Glomerular endothelial cell (primary cell): ENCODE data around the gene EHD4. TPM values are rescaled to one million over a fixed set of nuclear protein-coding genes. Genes with fewer than 3 reads are reported as not detected.

Experiments used
- DNase-seq: peaks from one replicate; pipeline ENCODE4 v3.0.0-alpha.2; 2011; ENCODE audit warnings: low read depth, low spot score; ENCODE audit errors: extremely low read depth
- total RNA-seq: library from RNA; depleted of rRNA; stranded (reverse); fragments of >200 nt; gene quantifications from 2 replicates; pipeline ENCODE4 v1.2.3, GENCODE V29; 2015

Gene EHD4
- total RNA-seq, 1 donor from 2014 or later: 236 TPM

DNA sequence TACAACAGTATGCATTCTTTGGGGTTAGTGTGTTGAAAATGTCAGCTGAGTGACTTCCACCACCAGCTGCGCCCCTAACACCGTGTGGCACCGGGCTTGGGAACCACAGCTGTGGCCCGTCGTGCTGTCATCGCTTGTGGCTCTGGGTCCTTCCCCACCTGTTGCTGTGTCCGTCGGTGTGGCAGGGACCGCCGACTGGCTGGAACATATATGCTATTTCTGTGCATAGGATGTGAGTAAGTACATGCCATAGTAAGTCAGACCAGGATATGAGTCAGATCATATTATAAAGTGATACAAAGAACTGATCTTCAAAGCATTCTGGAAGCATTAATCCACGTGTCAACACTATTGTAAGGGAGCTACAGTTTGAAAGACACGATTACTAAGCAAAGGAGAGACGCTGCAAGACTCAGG lies 31.9 kb downstream of the EHD4 start:
- no peak for DNase-seq

DNA sequence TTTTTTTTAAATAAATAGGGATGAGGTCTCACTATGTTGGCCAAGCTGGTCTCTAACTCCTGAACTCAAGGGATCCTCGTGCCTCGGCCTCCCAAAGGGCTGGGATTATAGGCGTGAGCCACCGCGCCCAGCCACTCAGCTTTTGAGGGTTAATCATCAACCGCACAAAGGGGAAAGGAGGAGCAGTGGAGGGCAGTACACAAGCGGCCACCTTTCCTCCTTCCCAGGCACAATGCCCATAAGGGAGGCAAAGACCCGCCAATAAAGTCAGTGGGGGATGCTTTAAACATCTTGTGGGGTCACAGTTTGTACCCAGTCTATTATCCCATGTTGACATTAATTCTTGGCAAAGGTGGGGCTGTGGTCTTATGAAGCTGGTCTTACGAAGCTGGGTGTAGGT lies 32.4 kb downstream of the EHD4 start:
- DNase-seq: no peak

DNA sequence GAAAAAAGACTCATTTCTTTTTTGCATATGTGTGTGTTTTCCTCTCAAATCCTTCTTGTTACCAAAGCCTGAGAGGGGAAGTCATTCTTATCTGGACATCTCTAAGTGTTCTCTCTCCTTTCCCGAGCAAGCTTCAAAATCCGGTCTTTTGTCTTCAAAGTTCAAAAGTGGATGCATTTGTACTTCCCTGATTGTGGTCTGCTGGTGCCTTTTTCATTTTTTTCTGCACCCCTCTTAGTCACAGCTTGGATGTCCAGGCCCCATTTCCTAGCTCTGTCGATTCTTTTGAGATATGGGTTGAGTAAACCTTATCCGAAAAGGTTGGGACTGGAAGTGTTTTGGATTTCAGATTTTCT lies 34.8 kb downstream of the EHD4 start:
- no peak for DNase-seq

DNA sequence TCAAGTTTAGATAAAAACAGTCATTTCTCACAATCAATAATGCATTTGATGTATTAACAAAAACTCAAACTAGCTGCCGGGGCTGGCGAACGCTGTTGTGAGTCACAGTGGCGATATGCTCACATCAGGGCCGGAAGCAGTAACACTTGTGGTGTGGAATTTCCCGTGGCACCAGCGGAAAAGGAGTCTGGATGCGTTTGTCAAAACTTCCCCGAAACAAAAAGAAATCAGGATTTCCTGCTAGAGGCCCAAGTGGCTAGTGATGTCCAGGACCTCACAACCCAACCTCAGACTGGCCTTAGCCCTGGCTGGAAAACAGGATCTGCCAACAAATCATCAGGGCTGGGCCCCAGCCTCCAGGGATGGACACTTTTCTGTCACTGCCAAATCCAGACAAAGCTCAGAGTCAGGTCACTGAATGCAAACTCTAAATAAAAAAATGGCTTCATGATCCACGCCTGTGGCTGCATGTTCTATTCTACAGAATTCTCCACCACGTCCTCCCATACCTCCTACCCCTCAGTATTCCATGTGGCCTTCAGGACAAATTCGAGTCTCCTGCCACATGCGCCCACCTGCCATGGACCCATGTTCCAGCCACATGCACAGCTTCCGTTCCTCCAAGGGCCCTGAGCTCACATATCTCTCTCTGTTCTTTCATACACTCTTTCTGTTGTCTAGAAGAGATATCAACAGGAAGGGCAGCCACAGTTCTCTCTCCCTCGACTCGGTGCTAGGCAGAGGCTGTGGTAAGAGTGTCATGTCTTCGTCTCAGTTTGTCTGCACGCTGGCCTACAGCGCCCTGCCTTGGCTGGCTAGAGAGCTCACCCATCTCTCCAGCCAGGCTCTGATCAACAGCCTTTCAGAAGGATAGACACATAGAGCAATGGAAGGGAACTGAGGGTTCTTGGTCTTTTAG lies 35.4 kb downstream of the EHD4 start:
- DNase-seq: peak; percentile 93

DNA sequence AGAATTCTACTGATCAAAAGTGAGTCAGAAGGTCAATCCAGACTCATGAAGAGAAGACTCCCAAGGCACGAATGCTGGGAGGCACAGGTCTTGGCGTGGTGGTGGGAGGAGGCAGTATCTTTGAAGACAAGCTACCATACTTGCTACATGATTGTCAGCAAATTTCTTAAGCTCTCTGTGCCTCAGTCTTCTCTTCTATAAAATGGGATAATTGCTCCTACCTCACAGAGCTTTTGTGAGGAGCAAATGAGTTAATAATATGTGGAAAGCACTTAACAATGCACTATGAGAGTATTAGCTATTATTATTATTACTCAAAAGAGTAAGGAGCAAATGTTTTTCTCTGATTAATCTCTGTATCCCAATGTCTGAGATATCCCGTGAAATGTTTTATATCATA lies 36.2 kb downstream of the EHD4 start:
- DNase-seq: no peak

DNA sequence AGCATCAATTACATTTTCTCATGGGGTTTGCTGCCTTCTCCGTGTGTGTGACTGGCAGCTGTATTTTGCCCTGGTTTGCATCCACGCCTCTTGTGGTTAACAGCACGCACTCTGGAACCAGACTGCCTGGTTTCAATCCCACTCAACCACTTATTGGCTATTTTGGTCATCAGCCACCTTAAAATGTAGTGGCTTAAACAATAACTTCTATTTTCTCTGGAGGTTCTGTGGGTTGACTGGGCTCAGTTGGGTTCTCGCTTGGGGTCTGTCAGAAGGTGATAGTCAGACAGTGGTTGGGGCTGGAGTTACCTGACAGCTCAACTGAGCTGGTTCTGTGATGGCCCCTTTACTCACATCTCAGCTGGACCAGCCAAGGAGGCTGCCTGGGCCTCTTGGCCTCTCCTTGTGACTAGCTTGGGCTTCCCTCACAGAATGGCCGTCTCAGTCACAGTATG lies 36.8 kb downstream of the EHD4 start:
- no peak for DNase-seq

DNA sequence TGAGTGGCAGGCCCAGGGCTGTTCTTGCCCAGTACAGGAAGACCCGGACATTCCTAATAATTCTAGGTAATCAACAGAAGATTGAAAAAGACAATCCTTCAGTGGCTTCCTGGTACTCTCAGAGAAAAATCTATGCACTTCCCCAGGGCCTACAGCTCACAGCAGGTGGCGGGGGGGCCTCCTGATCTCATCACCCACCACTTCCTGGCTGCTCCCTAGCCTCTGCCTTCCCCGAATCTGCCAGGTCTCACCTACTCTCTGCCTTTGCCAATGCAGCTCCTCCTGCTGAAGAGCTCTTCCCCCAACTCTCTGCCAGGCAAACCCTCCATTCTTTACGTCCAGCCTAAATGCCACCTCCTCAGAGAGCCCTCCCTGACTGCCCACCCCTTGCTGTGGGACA lies 37.5 kb downstream of the EHD4 start:
- no peak for DNase-seq

DNA sequence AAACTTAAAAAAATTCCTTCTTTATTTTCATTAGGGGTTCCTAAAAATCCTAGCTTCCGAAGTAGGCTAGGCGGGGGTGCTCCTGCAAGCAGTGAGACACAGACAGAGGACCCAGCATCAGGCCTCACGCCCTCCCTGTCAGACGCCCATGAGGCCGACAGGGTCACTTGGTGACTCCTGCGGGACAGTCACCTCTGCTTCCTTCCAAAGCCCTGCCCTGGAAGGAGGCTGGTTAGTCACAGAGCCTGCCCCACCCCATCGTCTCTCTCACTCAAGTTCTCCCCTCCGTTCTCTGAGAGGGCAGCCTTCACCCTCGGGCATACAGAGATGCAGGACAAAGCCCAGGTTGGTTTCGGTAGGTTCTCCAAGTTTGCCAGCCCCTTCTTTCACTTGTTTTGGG lies 38.6 kb downstream of the EHD4 start:
- no peak for DNase-seq

DNA sequence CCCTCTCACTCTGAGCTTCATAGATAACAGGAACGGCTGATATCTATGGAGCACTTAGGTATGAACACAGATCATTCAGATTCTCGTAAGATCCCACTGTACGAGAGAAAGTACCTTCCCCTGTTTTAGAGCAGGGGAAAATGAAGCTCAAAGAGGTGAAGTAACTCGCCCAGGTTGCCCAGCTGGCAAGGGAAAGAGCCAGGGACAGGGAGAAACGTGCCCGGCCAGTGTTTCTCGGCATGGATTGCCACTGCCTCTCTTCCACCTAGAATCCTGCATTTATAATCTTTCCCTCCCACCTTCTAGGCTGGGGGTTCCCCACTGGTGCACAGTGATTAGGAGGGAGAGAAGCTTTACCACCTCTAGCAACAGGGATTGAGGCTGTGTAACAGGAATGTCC lies 39.0 kb downstream of the EHD4 start:
- DNase-seq: no peak

DNA sequence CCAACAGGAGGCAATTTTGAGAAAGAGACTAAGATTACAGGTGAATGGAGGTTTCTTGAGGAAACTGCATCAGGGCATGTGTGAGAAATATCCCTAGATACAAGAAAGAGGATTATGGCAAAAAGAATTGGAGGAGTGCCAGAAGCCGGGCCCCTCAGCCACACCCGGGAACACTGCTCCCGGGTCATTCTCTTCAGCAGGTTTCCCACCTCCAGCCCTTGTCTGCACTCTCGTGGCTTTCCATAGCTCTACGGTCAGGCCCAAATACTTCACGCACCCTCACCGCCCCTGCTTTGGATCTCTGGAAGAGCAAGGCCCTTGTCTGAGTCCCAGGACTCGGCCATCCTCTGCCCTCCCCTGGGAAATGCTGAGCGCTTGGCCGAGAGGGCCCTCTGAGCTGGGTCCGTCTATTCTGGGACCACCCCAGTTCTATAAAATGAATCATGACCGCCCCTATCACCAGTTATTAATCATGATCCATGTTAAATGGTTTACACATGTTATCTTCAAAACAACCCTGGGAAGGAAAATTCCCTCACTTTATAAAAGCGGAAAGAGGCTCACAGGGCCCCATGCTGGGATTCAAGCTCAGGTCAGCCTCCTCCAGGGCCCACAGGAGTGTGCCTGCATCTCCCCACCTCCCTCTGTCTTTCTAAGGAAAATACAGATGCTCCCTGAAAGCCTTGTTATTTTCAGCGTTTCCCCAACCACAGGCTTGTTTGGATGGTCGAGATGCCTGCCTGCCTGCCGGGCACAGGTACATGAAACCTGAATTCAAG lies 39.7 kb downstream of the EHD4 start:
- no peak for DNase-seq

DNA sequence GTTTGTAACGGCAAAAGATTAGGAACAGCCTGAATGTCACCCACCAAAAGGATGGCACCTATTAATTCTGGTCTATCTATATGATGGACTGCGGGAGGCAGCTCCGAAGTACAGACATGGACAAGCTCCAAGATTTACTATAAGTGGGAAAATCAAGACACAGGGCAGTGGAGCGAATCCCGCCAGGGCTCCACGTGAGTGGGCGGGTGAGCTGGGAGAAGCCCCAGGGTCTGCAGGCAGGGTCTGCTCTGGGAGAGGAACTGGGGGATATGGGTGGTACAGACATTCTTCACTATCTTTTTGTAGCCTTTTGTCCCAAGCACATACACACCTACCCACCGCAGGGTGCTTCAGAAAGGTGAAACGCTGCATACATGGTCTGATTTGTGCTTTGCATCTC lies 40.3 kb downstream of the EHD4 start:
- DNase-seq: no peak

DNA sequence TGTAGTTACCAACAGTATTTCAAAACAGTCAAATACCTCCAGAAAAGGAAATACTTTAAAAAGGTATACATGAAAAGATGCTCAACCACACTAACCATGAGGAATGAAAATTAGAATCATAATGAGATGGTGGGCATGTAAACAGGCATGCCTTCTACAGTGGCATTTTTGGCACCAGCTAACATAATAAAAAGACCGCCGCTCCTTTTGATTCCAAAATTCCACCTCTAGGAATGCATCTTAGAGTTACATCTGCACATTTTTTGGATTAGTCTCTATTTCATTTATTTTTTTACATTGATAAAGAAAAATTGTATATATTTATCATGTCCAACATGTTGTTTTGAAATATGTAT lies 41.5 kb downstream of the EHD4 start:
- no peak for DNase-seq

DNA sequence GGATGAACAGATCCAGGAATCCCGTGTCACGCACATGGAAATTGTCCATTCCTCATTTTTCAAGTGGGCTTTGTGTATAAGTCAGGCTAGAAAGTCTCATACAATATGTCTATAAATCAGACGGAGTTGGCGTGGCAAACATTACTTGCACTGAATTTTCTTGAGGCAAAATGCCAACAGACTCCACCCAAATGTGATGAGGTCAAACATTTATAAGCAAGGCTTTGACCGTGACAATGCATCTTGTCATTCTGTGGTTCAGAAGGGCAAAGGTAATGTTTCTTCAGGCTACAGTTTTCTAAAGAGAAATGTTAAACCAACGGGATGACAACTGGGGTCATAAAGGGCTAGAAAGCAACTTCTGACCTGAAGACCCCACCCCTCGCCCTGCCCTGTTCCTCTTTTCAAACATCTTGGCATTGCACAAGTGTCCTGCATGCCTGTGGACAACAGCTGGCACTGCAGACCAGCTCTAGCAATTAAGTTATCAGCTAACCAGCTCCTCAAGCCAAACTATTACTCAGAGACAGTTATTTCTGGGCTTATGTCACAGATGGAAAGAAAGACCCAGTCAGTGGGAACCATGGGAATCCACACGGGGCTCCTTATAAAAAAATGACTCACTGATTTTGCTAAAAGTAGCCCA lies 42.0 kb downstream of the EHD4 start:
- DNase-seq: no peak

DNA sequence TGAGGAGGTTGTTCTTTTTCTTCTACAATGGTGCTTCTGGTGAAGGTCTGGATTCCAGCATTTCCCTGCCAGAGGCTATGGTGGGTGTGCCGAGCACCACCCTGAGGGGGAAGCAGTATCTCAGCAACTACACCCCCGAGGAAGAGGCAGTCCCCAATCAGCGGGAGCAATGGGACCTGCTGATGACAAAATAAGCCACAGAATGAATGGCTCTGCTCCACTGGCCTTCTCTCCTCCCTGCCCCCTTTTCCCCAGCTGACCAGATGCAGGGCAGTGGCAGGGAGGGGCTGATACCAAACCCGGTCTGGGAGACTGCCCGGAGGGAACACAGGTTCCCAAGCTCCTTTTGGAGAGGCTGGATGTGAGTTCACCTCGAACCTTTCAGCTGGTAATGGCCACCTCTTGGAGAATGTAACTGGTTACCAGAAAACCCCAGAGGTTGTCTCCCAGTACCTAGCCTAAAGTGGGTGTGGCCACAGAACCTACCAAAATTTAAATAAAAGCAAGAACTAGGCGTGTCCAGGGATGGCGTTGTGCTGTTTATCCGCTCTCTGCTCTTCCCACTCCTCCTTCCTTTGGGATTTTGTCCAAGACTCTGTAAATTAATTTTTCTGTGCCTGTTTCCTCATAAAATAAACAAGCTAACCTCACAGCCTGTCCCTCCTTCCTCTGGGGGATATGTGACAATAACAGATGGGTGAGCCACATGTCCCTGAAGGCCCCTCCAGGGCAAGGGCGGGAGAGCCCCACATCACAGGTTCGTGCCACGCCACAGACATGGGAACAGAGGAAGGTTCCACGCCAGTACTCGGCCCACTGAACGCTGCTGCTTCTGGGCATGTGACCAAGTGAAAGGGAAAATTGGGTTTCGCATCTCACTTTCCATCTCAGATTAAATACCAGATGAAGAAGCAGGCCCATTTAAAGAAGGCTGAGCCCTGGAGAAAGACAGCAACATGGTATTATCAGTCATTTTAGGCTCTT lies 43.4 kb downstream of the EHD4 start:
- no peak for DNase-seq

DNA sequence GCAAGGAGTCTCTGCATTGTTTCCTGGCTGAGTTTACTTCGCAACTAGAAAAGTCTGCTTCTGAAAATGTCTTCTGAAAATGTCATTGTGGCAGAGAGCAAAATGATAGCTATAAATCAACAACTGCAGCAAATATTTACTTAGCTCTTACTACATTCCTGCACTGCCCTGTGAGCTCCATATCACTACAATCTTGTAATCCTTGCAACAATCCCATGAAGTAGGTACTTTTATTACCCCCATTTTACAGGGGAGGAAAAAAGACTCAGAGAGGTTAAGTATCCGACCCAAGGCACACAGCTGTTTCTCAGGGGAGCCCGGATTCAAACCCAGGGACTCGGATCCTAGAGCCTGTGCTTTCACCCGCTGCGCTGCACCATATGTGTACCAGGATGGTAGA lies 44.3 kb downstream of the EHD4 start:
- DNase-seq: no peak

DNA sequence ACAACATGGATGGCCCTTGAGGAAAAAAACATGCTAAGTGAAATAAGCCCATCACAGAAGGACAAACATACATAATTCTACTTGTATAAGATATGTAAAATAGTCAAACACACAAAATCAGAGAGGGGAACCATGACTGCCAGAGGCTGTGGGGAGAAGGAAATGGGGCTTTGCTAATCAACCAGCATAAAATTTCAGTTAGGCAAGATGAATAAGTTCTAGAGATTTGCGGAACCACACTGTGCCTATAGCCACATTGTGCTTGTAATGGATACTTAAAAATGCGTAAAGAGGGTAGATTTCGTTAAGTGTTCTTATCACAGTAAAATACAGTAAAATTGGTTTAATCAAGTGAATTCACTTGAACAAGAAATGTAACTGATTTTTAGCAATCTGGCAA lies 44.8 kb downstream of the EHD4 start:
- no peak for DNase-seq

DNA sequence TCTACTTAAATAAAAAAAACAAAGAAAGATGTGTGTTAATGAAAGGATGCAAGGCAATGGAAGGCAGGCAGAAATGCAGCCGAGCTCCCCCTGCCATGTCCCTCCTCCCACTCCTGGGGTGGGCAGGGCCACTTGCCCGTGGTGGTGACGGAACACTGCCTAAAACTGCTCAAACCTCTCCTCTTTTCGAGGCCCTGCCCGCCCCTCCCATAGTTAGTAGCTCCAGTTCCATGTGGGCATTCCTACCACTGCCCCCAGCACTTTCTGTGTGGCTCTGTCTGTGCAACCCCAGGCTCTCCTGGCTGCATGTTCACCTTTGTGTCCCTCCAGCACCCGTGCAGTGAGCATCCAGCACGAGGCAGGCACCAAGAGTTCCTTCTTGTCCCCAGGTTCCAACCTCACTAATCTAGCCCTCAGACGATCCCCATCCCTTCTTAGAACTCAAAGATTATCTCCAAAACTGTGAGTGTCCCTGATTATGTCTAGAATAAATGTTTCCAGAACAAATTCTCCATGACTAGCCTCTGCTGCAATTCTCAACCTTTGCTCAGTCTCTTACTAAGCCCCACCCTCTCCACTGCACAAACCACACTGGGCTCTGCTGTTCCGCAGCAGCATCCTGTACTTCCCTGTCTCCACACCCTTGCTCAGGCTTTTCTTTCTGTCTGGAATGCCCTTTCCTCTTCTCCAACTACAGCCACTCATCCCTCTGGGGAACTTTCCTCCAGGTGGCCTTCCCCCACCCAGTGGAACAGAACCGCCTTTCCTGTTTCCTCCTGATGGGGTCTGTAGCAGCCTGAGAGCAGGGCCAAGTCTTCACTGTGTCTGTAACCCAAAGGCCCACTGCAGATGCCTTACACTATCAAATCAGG lies 45.9 kb downstream of the EHD4 start:
- no peak for DNase-seq

DNA sequence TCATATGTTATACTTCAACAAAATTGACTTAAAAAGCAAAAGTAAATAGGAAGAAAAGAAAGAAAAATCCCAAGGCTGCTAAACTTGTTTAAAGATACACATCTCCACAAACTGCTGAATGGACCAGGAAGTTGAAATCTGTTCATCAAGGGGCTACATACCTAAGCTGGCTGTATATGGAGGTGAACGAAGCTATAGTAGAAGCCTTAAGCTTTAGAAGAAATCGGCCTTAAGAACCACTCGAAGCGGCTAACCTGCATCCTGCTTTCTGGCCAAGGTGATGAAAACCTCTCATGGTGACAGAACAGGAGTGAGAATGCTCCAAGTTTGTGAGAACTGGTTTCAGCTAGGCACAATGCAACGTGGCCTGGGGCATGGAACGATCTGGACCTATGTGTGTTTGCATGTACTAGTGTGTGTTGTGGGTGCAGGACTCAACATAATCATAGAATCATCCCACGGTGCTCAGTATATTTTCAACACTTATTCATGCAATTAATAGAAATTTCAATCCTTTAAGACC lies 47.2 kb downstream of the EHD4 start:
- DNase-seq: no peak

DNA sequence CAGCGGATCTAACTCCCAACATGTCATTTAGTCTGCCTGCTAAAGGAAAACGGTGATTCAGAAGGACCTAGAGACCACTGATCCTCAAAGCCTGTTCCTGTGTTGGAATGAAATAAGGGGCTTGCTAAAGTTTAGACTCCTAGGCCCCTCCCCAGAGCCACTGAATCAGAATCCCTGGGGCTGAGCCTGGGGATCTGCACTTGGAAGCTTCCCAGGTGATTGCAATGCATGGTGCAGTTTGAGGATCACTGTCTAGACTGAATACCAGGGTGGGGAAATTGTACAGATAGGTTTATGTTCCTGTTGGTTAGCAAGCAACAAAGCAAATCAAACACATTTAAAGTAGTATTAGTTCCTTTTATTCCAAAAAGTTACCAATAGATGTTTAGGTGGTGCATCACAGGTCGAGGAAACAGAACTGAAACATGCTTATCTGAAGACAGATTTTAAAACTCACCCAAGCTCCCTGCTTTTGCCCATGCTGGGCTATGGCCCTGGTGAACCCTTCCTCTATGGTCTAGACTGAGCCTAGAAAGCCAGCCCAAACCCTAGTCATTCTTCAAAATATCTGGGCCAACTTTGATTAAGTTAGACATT lies 48.9 kb downstream of the EHD4 start:
- no peak for DNase-seq
